K562 (cell line): ENCODE results near the gene SERPING1. TPM values are rescaled to one million over a fixed set of nuclear protein-coding genes. Genes with fewer than 3 reads are reported as not detected.

Experiments
- ATAC-seq: fragments of 200-7000 bp; cut with Tn5 transposase; 3 replicates; pipeline ENCODE4 v1.9.1; 2020; ENCODE audit warnings: moderate library complexity
- BruUV-seq: library from RNA; stranded (reverse); fragments of 400-500 nt; replicated peaks from 2 replicates; lab custom pipeline; 2021; lab: Mats Ljungman, UMichigan
- CTCF ChIA-PET: fragments of 300-600 bp; formaldehyde crosslinking; extraction: SDS; loops from one replicate; lab custom pipeline; 2021; ENCODE audit warnings: low intra/inter-chr PET ratio; lab: Yijun Ruan, JAX
- POLR2A ChIA-PET: fragments of 300-600, 350-650 bp; sonication (Branson Sonifier 250); formaldehyde crosslinking; extraction: SDS; loops from one replicate; lab custom pipeline; 2021; ENCODE audit warnings: antibody characterized with exemption, inconsistent platforms; lab: Yijun Ruan, JAX
- DNase-seq, 4 experiments: peaks; one replicate each; pipeline versions ENCODE4 v3.0.0 to v3.0.0-alpha.2; 2011 to 2018; ENCODE audit warnings: low spot score in 3 of 4, mixed read lengths in 3 of 4; ENCODE audit errors: extremely low read depth in 1 of 4
- FAIRE-seq: peaks from 2 replicates; lab custom pipeline; 2011; peaks lifted over from hg19 to GRCh38; lab: Jason Lieb, UNC
- H2AFZ ChIP-seq: 2 replicates; pipeline ENCODE4 v1.6.0; 2011; ENCODE audit warnings: low read depth, low read length, control low read depth, inconsistent platforms
- H3K27ac ChIP-seq: fragments of 200-600 bp; 3 replicates; pipeline ENCODE4 v1.8.0; 2011; ENCODE audit warnings: low read depth, mild to moderate bottlenecking, control low read depth, inconsistent platforms, low read length, moderate library complexity, mixed read lengths; ENCODE audit errors: extremely low read depth
- H3K27me3 ChIP-seq, 2 experiments: fragments of 300-600 bp in 1 of 2; 2 replicates in 1 of 2; 3 replicates in 1 of 2; pipeline versions ENCODE4 v1.6.0 to v1.8.0; 2011; ENCODE audit warnings: inconsistent platforms in 2 of 2, low read length in 2 of 2, mild to moderate bottlenecking in 1 of 2, mixed read lengths in 1 of 2, moderate library complexity in 1 of 2; ENCODE audit not compliant: control insufficient read depth in 2 of 2, insufficient read depth in 2 of 2
- H3K36me3 ChIP-seq: fragments of 300-600 bp; 3 replicates; pipeline ENCODE4 v1.8.0; 2011; ENCODE audit warnings: mild to moderate bottlenecking, low read length, inconsistent platforms; ENCODE audit not compliant: control insufficient read depth, insufficient read depth
- H3K4me1 ChIP-seq, 2 experiments: fragments of 200-600 bp in 1 of 2; replicated peaks in 1 of 2; 2 replicates in 1 of 2; 3 replicates in 1 of 2; pipeline versions ENCODE4 v1.5.1 to v1.8.0; 2011; ENCODE audit warnings: inconsistent platforms in 2 of 2, low read length in 2 of 2, mild to moderate bottlenecking in 1 of 2, mixed read lengths in 1 of 2, moderate library complexity in 1 of 2; ENCODE audit not compliant: control insufficient read depth in 2 of 2, insufficient read depth in 2 of 2
- H3K4me2 ChIP-seq: 2 replicates; pipeline ENCODE4 v1.6.1; 2011; ENCODE audit warnings: low read length, control low read depth, inconsistent platforms, mixed read lengths; ENCODE audit not compliant: insufficient read depth
- H3K4me3 ChIP-seq: fragments of 200-600 bp; sonication (generic), shearing (Covaris generic); 2 replicates; pipeline ENCODE4 v1.5.1; 2016; ENCODE audit warnings: control low read depth, inconsistent platforms
- H3K79me2 ChIP-seq: fragments of 200-600 bp; 3 replicates; pipeline ENCODE4 v1.8.0; 2011; ENCODE audit warnings: low read length, inconsistent platforms; ENCODE audit not compliant: control insufficient read depth, insufficient read depth
- H3K9ac ChIP-seq, 2 experiments: 2 replicates each; pipeline versions ENCODE4 v1.6.0 to v1.6.1; 2011; ENCODE audit warnings: low read depth in 2 of 2, low read length in 2 of 2, control low read depth in 1 of 2, inconsistent platforms in 1 of 2, mild to moderate bottlenecking in 1 of 2, mixed read lengths in 1 of 2; ENCODE audit not compliant: insufficient read depth in 1 of 2
- H3K9me1 ChIP-seq: one replicate; pipeline ENCODE4 v1.6.0; 2011; ENCODE audit warnings: inconsistent platforms, mild to moderate bottlenecking, low read length, moderate library complexity; ENCODE audit not compliant: control insufficient read depth, insufficient read depth
- H3K9me3 ChIP-seq: replicated peaks from 2 replicates; pipeline ENCODE4 v1.5.1; 2011; ENCODE audit warnings: low read depth, low read length, inconsistent platforms; ENCODE audit not compliant: control insufficient read depth, insufficient read depth
- H4K20me1 ChIP-seq: replicated peaks from 2 replicates; pipeline ENCODE4 v1.6.1; 2011; ENCODE audit warnings: low read length, inconsistent platforms, mixed read lengths; ENCODE audit not compliant: control insufficient read depth, insufficient read depth
- FOXJ2 ChIP-seq: fragments of 200-800 bp; sonication (Bioruptor generic); IDR thresholded peaks from 2 replicates; pipeline ENCODE4 v1.6.1; 2016; ENCODE audit warnings: missing genetic modification characterization, missing compliant biosample characterization
- SPI1 ChIP-seq: IDR thresholded peaks from 2 replicates; pipeline ENCODE4 v1.6.1; 2011; ENCODE audit warnings: low read depth, low read length, control low read depth, borderline replicate concordance
- WGBS: fragments of 100-300 bp; shearing (Covaris generic); methylation state at CpG from one replicate; pipeline ENCODE4 v1.1.6; 2016; ENCODE audit warnings: low coverage, mixed read lengths; ENCODE audit not compliant: insufficient coverage; ENCODE audit errors: missing lambda C conversion rate; 5-methylcytosine and 5-hydroxymethylcytosine counted together
- in situ Hi-C: fragments of 300-500 bp; cut with MboI; formaldehyde crosslinking; loops from 4 replicates; pipeline ENCODE4 v1.15.0; 2018; ENCODE audit warnings: inconsistent platforms, mixed read lengths
- intact Hi-C: fragments of 100-400 bp; cut with micrococcal nuclease; formaldehyde crosslinking; loops from 2 replicates; pipeline ENCODE4 v1.14.2; 2022
- polyA plus RNA-seq, 8 experiments: library from polyadenylated mRNA; depleted of rRNA in 4 of 8; stranded (reverse) in 5 of 8; unstranded in 3 of 8; fragments of >200 nt; fragmentation: Nextera tagmentation in 2 of 8; fragmentation: Illumina TruSeq in 1 of 8; extraction: Ambion mirVana in 2 of 8; extraction: Trizol in 1 of 8; gene quantifications; 2 replicates each; pipeline versions ENCODE4 v1.2.1 to v1.2.3, GENCODE V29; 2011 to 2014; ENCODE audit warnings: inconsistent platforms in 1 of 8, missing spikeins in 1 of 8
- total RNA-seq, 7 experiments: library from RNA; depleted of rRNA in 6 of 7; stranded (reverse); fragments of >200 nt in 6 of 7; fragmentation: Illumina TruSeq in 2 of 7; extraction: Trizol in 2 of 7; gene quantifications; 2 replicates each; pipeline versions ENCODE4 v1.2.1 to v1.2.3, GENCODE V29; 2011 to 2021; ENCODE audit warnings: low replicate concordance in 1 of 7
- TF ChIP-seq, protein P1 (sequence below), 2 experiments: fragments of 450-650 bp; IDR thresholded peaks; 2 replicates each; pipeline ENCODE4 v1.6.1; 2016
- TF ChIP-seq, protein P2 (sequence below): sonication (generic); formaldehyde crosslinking; IDR thresholded peaks from 2 replicates; pipeline ENCODE4 v1.9.0; 2022; ENCODE audit warnings: mild to moderate bottlenecking, missing genetic modification reagents

Gene SERPING1
- total and polyA plus RNA-seq, 9 of the 15 experiments (the other 6 are each of a cell fraction or from before 2014, with no cell fraction given), result 0.10 to 1.00 (median 0.21) TPM; not detected in 2

DNA sequence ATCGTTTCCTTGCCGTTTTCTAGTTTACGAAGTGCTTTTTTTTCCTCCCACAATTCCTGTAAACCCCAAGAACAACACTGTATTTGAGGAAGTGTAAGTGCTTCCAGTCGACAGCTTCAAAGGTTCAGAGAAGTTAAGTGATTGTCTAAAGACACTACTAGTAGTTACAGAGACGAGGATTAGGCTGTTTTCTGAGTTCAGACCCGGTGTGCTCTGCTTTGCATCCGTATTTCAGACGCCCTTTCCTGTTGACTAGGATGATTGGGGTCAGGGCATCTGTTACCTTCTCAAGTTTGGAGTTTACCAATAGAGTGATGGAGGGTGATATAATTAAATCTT, 60.5 kb downstream of the SERPING1 start:
- Histone ChIP-seq H3K79me2 (peaks cover 23% of the 10 kb centered on the region), H4K20me1 (no peaks in the 10 kb centered on the region), H3K27me3 (no peaks in the 10 kb centered on the region), H3K27ac (peak overlapping the region; percentile 74), H2AFZ (peak overlapping the region; percentile 87), H3K4me1 (peaks cover 2 to 11% of the 10 kb centered on the region in 2 experiments; a peak in 3 of 5 replicates), H3K36me3 (peaks cover 34% of the 10 kb centered on the region; the same call in 2 of the 3 replicates), H3K9ac (peak overlapping the region; percentile 88 to 89), H3K9me1 (no peaks in the 10 kb centered on the region), H3K9me3 (no peaks in the 10 kb centered on the region), H3K4me2 (peak overlapping the region; percentile 98), H3K4me3 (peak overlapping the region; percentile 76)
- intact Hi-C loops (no loop called here), in situ Hi-C loops (loop anchor here (25.0 kb wide), 1 partner anchor 854 kb away; the partner anchor contains the start of gene OR5B21)
- WGBS, result 2% methylated on average over 8 of the region's 8 CpGs
- TSS peak; percentile 83 for BruUV-seq
- ChIA-PET POLR2A (interaction anchor here (0.7 to 1.7 kb wide), 2 partner anchors 9 to 173 kb away, joined by 3 to 6 read pairs; no protein-coding TSS in a partner anchor), CTCF (interaction anchor here (1.0 kb wide), 1 partner anchor 199 kb away, joined by 4 read pairs; no protein-coding TSS in a partner anchor)
- FAIRE-seq (no peak), DNase-seq (no peak), ATAC-seq (0 out of 3 replicates have a peak, but pooled peaks have one; percentile 3)
- 0 out of 2 replicates have a peak, but pooled peaks have one; percentile 25 for TF ChIP-seq FOXJ2 (tag)
- TF ChIP-seq, protein P1, sequence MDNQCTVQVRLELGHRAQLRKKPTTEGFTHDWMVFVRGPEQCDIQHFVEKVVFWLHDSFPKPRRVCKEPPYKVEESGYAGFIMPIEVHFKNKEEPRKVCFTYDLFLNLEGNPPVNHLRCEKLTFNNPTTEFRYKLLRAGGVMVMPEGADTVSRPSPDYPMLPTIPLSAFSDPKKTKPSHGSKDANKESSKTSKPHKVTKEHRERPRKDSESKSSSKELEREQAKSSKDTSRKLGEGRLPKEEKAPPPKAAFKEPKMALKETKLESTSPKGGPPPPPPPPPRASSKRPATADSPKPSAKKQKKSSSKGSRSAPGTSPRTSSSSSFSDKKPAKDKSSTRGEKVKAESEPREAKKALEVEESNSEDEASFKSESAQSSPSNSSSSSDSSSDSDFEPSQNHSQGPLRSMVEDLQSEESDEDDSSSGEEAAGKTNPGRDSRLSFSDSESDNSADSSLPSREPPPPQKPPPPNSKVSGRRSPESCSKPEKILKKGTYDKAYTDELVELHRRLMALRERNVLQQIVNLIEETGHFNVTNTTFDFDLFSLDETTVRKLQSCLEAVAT (IDR thresholded peaks at IDR 0.05), result 0 out of 4 replicates have a peak, but pooled peaks of 1 of the 2 experiments have one; percentile 62
- peak; percentile 47; the same call in 1 of the 2 replicates for TF ChIP-seq SPI1
- TF ChIP-seq, protein P2, sequence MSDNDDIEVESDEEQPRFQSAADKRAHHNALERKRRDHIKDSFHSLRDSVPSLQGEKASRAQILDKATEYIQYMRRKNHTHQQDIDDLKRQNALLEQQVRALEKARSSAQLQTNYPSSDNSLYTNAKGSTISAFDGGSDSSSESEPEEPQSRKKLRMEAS (CRISPR knock-in tag), result no peak
